A549 (cell line): ENCODE data around the gene FNDC10. TPM values are rescaled to one million over a fixed set of nuclear protein-coding genes. Genes with fewer than 3 reads are reported as not detected.

ENCODE experiments used
- ATAC-seq, 2 experiments: fragments of 200-7000 bp in 1 of 2; fragments of >200 bp in 1 of 2; cut with Nextera tagmentation in 1 of 2; cut with Tn5 transposase in 1 of 2; 3 replicates each; pipeline versions ENCODE4 v1.8.0 to v1.9.1; 2018 to 2020; ENCODE audit warnings: mild to moderate bottlenecking in 1 of 2, moderate library complexity in 1 of 2
- CTCF ChIA-PET: fragments of 300-600 bp; sonication (Branson Sonifier 250); formaldehyde crosslinking; extraction: SDS; loops from one replicate; lab custom pipeline; 2021; ENCODE audit warnings: antibody characterized with exemption, inconsistent platforms; lab: Yijun Ruan, JAX
- POLR2A ChIA-PET: fragments of 350-600 bp; formaldehyde crosslinking; extraction: SDS; loops from one replicate; lab custom pipeline; 2021; ENCODE audit warnings: antibody characterized with exemption, inconsistent platforms; lab: Yijun Ruan, JAX
- DNase-seq, 2 experiments: peaks; one replicate each; pipeline versions ENCODE4 v3.0.0 to v3.0.0-alpha.2; 2011 to 2016; ENCODE audit warnings: low read depth in 1 of 2, low spot score in 1 of 2
- FAIRE-seq: peaks from 2 replicates; lab custom pipeline; 2011; peaks lifted over from hg19 to GRCh38; lab: Jason Lieb, UNC
- H3K27ac ChIP-seq, 2 experiments: fragments of >200 bp; sonication (Bioruptor Twin); formaldehyde crosslinking; 3 replicates each; pipeline ENCODE4 v1.5.1; 2016 to 2017
- H3K4me1 ChIP-seq: fragments of >200 bp; sonication (Bioruptor Twin); formaldehyde crosslinking; 3 replicates; pipeline ENCODE4 v1.6.1; 2016
- H3K4me2 ChIP-seq: fragments of >200 bp; sonication (Bioruptor Twin); formaldehyde crosslinking; 3 replicates; pipeline ENCODE4 v1.6.1; 2016
- H3K4me3 ChIP-seq: fragments of >200 bp; sonication (Bioruptor Twin); formaldehyde crosslinking; 3 replicates; pipeline ENCODE4 v1.5.1; 2016
- H3K9me3 ChIP-seq: fragments of >200 bp; sonication (Bioruptor Twin); formaldehyde crosslinking; 3 replicates; pipeline ENCODE4 v1.6.1; 2016
- BHLHE40 ChIP-seq: IDR thresholded peaks from 2 replicates; pipeline ENCODE4 v1.6.1; 2012; ENCODE audit warnings: low read depth, low read length, inconsistent platforms
- CBX2 ChIP-seq: fragments of 200-600 bp; sonication (generic); IDR thresholded peaks from 2 replicates; pipeline ENCODE4 v1.6.1; 2016; ENCODE audit warnings: low read depth, mild to moderate bottlenecking, borderline replicate concordance
- CEBPB ChIP-seq, 2 experiments: fragments of >200 bp in 1 of 2; sonication (Bioruptor Twin) in 1 of 2; formaldehyde crosslinking in 1 of 2; IDR thresholded peaks; 2 replicates each; pipeline ENCODE4 v1.6.1; 2012 to 2016
- EHMT2 ChIP-seq: fragments of 200-600 bp; sonication (generic); IDR thresholded peaks from 2 replicates; pipeline ENCODE4 v1.6.1; 2016; ENCODE audit warnings: antibody characterized with exemption, low read depth, mild to moderate bottlenecking, moderate library complexity
- FOXS1 ChIP-seq: fragments of 250-450 bp; sonication (Bioruptor Pico); IDR thresholded peaks from 2 replicates; pipeline ENCODE4 v1.5.0; 2020; ENCODE audit warnings: mild to moderate bottlenecking, moderate library complexity
- JUNB ChIP-seq: fragments of >200 bp; sonication (Bioruptor Twin); formaldehyde crosslinking; IDR thresholded peaks from 2 replicates; pipeline ENCODE4 v1.6.1; 2016
- KDM1A ChIP-seq: fragments of 200-600 bp; sonication (generic); IDR thresholded peaks from 2 replicates; pipeline ENCODE4 v1.6.1; 2016; ENCODE audit warnings: low read depth, mild to moderate bottlenecking
- KDM5A ChIP-seq: fragments of 200-600 bp; sonication (generic); IDR thresholded peaks from 2 replicates; pipeline ENCODE4 v1.6.1; 2016; ENCODE audit warnings: antibody characterized with exemption, mild to moderate bottlenecking
- MAZ ChIP-seq: fragments of 150-350 bp; IDR thresholded peaks from 2 replicates; pipeline ENCODE4 v1.6.1; 2014; ENCODE audit warnings: antibody characterized with exemption, low read depth, low read length, borderline replicate concordance
- MYC ChIP-seq: IDR thresholded peaks from 2 replicates; pipeline ENCODE4 v1.6.1; 2012; ENCODE audit warnings: mild to moderate bottlenecking, inconsistent platforms, low read length, improper control_type of control experiment, borderline replicate concordance
- NPAS2 ChIP-seq: fragments of 250-450 bp; sonication (Bioruptor Pico); IDR thresholded peaks from 2 replicates; pipeline ENCODE4 v1.8.0; 2022; ENCODE audit warnings: mild to moderate bottlenecking, moderate library complexity, borderline replicate concordance
- RARB ChIP-seq: fragments of 250-450 bp; sonication (Bioruptor Pico); IDR thresholded peaks from 2 replicates; pipeline ENCODE4 v1.8.0; 2021; ENCODE audit warnings: mild to moderate bottlenecking, moderate library complexity
- RFX5 ChIP-seq: fragments of 450-650 bp; IDR thresholded peaks from 2 replicates; pipeline ENCODE4 v1.7.1; 2014; ENCODE audit warnings: antibody characterized with exemption, mild to moderate bottlenecking, moderate library complexity
- TFCP2L1 ChIP-seq: fragments of 250-450 bp; sonication (Bioruptor Pico); IDR thresholded peaks from 2 replicates; pipeline ENCODE4 v1.5.0; 2021; ENCODE audit warnings: mild to moderate bottlenecking
- ZFP36 ChIP-seq: fragments of 450-650 bp; IDR thresholded peaks from 2 replicates; pipeline ENCODE4 v1.6.1; 2014; ENCODE audit warnings: borderline replicate concordance; ENCODE audit not compliant: partially characterized antibody
- ZSCAN20 ChIP-seq: fragments of 250-450 bp; sonication (Bioruptor Pico); IDR thresholded peaks from 2 replicates; pipeline ENCODE4 v1.8.0; 2022; ENCODE audit warnings: mild to moderate bottlenecking, moderate library complexity
- WGBS: methylation state at CpG from one replicate; pipeline ENCODE4 v1.1.6; 2017; ENCODE audit errors: missing lambda C conversion rate; 5-methylcytosine and 5-hydroxymethylcytosine counted together
- polyA plus RNA-seq, 4 experiments: library from polyadenylated mRNA; depleted of rRNA in 3 of 4; stranded (reverse); fragments of >200 nt; fragmentation: RNase III in 1 of 4; extraction: RNeasy Plus Mini Kit Qiagen cat#74134 plus additional on column Dnase treatment in 1 of 4; gene quantifications; 2 replicates in 3 of 4; 3 replicates in 1 of 4; pipeline ENCODE4 v1.2.3, GENCODE V29; 2011 to 2017
- TF ChIP-seq, protein P1 (sequence below): fragments of 250-450 bp; sonication (Bioruptor Pico); IDR thresholded peaks from 2 replicates; pipeline ENCODE4 v1.5.0; 2020; ENCODE audit warnings: low read depth, mild to moderate bottlenecking, moderate library complexity
- TF ChIP-seq, protein P2 (sequence below): IDR thresholded peaks from 2 replicates; pipeline ENCODE4 v1.6.1; 2012
- TF ChIP-seq, protein P3 (sequence below): fragments of 250-450 bp; sonication (Bioruptor Pico); IDR thresholded peaks from 2 replicates; pipeline ENCODE4 v1.5.0; 2021; ENCODE audit warnings: mild to moderate bottlenecking, moderate library complexity, borderline replicate concordance
- TF ChIP-seq, protein P4 (sequence below): IDR thresholded peaks from 2 replicates; pipeline ENCODE4 v1.6.1; 2012
- TF ChIP-seq, protein P5 (sequence below): fragments of 150-350 bp; IDR thresholded peaks from 2 replicates; pipeline ENCODE4 v1.6.1; 2014; ENCODE audit warnings: low read depth, mild to moderate bottlenecking, low read length

FNDC10 gene
- polyA plus RNA-seq, 2 of the 4 experiments (the other 2 are of a cell fraction), result 0.56 to 4.0 TPM

DNA sequence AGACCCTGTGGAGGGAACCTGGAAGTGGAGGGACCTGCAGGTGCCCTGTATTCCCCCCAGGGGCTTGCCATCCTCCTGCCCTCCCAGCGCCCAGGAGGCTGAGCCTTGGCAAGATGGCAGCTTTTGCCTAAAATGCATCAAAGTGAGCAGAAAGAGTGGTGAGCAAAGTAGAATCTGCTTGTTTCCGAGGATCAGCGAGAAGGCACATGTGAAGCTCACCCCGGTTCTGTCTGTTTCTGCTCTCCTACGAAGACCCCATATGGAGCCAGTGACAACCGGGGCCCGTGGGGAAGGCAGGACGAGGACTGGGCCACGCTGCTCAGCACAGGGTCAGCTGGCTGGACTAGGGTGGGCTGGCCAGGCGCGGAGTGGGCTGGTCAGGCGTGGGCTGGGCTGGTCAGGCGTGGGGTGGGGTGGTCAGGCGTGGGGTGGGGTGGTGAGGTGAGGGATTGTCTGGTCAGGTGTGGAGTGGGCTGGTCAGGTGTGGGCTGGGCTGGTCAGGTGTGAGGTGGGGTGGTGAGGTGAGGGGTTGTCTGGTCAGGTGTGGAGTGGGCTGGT lies 5.2 kb upstream of the FNDC10 start:
- CTCF ChIA-PET, result no interaction called here
- H3K9me3 ChIP-seq, result no peaks in the 10 kb centered on the region
- TF ChIP-seq RARB (CRISPR knock-in tag), result no peak
- no peak for TF ChIP-seq ZSCAN20 (CRISPR knock-in tag)
- no peak for TF ChIP-seq BHLHE40
- TF ChIP-seq, protein P1, sequence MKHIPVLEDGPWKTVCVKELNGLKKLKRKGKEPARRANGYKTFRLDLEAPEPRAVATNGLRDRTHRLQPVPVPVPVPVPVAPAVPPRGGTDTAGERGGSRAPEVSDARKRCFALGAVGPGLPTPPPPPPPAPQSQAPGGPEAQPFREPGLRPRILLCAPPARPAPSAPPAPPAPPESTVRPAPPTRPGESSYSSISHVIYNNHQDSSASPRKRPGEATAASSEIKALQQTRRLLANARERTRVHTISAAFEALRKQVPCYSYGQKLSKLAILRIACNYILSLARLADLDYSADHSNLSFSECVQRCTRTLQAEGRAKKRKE (CRISPR knock-in tag), result no peak
- no peak for TF ChIP-seq FOXS1
- TF ChIP-seq MYC, result no peak
- TF ChIP-seq EHMT2, result no peak
- no peak for TF ChIP-seq KDM5A
- no peak for TF ChIP-seq CEBPB (IDR thresholded peaks at IDR 0.05)
- TF ChIP-seq ZFP36, result no peak
- TF ChIP-seq, protein P2, sequence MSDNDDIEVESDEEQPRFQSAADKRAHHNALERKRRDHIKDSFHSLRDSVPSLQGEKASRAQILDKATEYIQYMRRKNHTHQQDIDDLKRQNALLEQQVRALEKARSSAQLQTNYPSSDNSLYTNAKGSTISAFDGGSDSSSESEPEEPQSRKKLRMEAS, result no peak
- no peak for TF ChIP-seq JUNB
- TF ChIP-seq, protein P3, sequence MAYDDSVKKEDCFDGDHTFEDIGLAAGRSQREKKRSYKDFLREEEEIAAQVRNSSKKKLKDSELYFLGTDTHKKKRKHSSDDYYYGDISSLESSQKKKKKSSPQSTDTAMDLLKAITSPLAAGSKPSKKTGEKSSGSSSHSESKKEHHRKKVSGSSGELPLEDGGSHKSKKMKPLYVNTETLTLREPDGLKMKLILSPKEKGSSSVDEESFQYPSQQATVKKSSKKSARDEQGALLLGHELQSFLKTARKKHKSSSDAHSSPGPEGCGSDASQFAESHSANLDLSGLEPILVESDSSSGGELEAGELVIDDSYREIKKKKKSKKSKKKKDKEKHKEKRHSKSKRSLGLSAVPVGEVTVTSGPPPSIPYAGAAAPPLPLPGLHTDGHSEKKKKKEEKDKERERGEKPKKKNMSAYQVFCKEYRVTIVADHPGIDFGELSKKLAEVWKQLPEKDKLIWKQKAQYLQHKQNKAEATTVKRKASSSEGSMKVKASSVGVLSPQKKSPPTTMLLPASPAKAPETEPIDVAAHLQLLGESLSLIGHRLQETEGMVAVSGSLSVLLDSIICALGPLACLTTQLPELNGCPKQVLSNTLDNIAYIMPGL, result no peak
- no peak for TF ChIP-seq TFCP2L1
- no peak for TF ChIP-seq RFX5
- ATAC-seq (no peak; a peak in 1 of 6 replicates), DNase-seq (no peak), FAIRE-seq (no peak)
- H3K4me3 ChIP-seq, result no peak overlapping the region
- POLR2A ChIA-PET, result no interaction called here
- WGBS, result 69% methylated on average over 7 of the region's 14 CpGs
- H3K27ac ChIP-seq, result no peak overlapping the region
- no peak overlapping the region for H3K4me2 ChIP-seq
- no peaks in the 10 kb centered on the region for H3K4me1 ChIP-seq

DNA sequence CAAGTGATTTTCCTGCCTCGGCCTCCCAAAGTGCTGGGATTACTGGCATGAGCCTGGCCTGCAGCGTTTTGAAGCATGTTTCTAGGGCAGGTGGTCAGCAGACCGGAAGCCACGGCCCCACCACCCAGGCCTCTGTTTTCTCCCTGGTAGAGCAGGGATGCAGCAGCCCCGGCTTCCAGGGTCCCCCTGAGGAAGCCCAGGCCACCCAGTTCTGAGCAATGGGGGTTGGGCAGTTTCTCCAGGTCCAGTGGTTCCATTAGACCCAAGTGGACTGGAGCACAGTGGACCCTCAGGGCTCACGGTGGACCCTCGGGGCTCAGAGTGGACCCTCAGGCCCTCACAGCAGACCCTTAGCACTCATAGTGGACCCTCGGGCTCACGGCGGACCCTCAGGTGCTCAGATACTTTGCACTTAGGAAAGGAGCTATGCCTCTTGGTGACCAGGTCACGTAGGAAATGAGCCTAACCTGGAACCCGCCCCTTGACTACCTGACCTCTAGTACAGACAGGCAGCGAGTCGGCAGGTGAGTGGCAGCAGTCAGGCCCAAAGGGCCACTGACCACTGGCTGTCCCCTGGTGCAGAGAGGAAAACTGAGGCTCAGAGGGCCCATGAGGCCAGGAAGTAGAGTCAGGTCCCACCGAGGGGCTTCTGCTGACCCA lies 4.6 kb upstream of the FNDC10 start:
- WGBS, result 53% methylated on average over 4 of the region's 15 CpGs
- ATAC-seq (no peak), FAIRE-seq (no peak), DNase-seq (no peak)
- Histone ChIP-seq H3K9me3 (no peaks in the 10 kb centered on the region), H3K4me1 (no peaks in the 10 kb centered on the region), H3K4me2 (no peak overlapping the region), H3K27ac (no peak overlapping the region), H3K4me3 (no peak overlapping the region)
- POLR2A ChIA-PET, result no interaction called here
- TF ChIP-seq ZSCAN20 (CRISPR knock-in tag), result no peak
- TF ChIP-seq CBX2, result no peak
- TF ChIP-seq NPAS2 (CRISPR knock-in tag), result no peak
- TF ChIP-seq KDM1A, result no peak
- TF ChIP-seq, protein P3, result no peak
- TF ChIP-seq, protein P4, sequence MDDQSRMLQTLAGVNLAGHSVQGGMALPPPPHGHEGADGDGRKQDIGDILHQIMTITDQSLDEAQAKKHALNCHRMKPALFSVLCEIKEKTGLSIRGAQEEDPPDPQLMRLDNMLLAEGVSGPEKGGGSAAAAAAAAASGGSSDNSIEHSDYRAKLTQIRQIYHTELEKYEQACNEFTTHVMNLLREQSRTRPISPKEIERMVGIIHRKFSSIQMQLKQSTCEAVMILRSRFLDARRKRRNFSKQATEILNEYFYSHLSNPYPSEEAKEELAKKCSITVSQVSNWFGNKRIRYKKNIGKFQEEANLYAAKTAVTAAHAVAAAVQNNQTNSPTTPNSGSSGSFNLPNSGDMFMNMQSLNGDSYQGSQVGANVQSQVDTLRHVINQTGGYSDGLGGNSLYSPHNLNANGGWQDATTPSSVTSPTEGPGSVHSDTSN, result no peak
- no peak for TF ChIP-seq MAZ
- TF ChIP-seq, protein P5, sequence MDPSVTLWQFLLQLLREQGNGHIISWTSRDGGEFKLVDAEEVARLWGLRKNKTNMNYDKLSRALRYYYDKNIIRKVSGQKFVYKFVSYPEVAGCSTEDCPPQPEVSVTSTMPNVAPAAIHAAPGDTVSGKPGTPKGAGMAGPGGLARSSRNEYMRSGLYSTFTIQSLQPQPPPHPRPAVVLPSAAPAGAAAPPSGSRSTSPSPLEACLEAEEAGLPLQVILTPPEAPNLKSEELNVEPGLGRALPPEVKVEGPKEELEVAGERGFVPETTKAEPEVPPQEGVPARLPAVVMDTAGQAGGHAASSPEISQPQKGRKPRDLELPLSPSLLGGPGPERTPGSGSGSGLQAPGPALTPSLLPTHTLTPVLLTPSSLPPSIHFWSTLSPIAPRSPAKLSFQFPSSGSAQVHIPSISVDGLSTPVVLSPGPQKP, result no peak
- TF ChIP-seq MYC, result no peak
- CTCF ChIA-PET, result no interaction called here
